DMS114 treated with DMSO at 0.1 percent for 48 hours (cell line): Measurements from ENCODE around the gene NUP210.

Experiments used
- DNase-seq: peaks from one replicate; lab custom pipeline; 2025; ENCODE audit not compliant: unreplicated experiment; lab: John Stamatoyannopoulos, UW

The NUP210 gene

DNA sequence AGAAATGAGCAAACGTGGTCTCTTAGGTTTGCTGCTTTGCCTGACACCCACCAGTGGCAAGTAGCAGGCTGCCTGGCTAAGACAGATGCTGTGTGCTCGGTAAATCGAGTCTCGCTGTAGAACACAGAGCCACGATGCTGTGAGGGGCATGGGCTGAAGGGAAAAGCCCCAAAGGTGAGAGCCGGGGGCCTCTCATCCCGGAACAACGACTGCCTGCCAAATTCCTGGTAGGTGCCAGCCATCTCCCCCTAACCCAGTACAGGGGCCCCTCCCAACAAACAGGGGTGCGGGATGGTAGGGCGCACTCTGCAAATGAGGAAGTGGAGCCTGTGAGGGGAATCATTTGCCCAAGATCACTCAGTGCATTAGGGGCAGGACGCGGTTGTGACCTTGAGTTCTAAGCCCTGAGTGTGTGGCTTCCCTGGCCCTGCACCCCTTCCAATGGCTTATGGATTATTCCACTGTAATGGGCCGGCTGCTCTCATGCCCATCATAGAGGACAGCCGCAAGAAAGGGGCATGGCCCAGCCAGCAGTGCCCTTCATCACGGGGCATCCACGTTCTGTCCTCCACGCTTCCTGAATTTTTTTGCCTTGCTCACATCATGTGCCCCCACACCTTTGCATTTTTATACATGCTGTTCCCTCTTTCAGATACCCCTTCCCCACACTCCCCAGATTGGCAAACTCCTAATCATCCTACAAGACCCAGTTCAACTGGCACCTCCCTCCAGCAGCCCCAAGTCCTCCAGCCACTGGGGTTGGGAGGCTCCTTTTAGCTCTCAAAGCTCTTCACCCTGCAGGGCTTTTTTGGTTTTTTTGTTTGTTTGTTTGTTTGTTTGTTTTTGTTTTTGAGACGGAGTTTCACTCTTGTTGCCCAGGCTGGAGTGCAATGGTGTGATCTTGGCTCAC is 125.4 kb downstream of the NUP210 start:
- no peak for DNase-seq

DNA sequence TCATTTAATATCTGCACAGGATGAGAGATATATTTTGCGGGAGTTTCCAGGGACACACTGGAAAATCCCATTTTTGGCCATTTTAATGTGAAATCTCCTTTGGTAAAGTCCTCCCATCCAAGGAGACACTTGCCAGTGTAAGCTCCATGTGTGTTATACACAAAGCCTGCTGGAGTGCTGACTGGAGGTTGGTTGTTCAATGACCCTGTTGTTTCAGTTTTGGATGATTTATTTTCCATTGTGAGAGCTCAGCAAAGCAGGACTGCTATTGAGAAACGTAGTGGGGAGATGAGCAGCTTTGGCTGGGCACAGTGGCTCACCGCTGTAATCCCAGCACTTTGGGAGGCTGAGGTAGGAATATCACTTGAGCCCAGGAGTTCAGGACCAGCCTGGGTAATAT is 127.7 kb downstream of the NUP210 start:
- no peak for DNase-seq

DNA sequence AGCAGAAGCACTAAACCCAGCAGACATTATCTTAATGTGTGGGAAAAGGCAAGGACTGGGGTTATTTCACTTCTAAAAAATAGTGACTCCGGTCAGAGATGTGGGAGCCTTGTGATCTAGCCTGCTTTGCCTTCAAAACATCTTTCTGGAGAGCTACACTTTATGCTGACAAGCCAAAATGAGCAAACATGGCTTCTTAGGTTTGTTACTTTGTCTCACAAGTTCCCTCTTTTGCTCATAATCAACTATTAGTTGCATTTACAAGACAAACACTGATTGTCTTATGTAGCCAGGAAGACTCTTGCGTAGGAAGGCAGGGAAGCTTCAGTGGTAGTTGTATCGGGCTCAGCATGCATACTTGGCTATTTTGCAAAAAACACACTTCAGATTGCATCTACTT is 129.2 kb downstream of the NUP210 start:
- DNase-seq: no peak

DNA sequence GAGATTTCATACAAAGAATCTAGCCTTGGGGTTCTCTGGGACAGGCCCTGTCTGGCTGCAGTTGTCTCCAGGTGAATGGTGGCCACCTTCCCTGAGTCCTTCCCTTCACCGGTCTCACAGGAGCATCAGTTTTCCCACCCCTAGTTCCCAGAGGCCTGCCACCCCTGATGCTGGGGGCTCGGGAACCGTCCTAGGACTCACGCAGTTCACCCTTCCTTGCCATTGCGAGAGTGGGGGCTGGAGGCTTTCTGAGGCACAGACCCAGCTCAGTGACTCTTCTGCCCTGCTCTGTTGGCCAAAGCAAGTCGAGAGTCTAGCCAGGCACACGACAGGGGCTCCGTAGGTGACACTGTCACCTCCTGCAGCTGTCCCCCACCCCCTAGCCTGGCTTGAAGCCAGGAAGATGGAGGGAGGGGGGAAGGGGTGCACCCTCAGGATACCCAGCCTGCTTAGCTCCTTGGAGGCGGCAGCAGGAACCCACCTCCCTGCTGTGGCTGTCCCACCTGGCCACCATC is 130.3 kb downstream of the NUP210 start:
- no peak for DNase-seq

DNA sequence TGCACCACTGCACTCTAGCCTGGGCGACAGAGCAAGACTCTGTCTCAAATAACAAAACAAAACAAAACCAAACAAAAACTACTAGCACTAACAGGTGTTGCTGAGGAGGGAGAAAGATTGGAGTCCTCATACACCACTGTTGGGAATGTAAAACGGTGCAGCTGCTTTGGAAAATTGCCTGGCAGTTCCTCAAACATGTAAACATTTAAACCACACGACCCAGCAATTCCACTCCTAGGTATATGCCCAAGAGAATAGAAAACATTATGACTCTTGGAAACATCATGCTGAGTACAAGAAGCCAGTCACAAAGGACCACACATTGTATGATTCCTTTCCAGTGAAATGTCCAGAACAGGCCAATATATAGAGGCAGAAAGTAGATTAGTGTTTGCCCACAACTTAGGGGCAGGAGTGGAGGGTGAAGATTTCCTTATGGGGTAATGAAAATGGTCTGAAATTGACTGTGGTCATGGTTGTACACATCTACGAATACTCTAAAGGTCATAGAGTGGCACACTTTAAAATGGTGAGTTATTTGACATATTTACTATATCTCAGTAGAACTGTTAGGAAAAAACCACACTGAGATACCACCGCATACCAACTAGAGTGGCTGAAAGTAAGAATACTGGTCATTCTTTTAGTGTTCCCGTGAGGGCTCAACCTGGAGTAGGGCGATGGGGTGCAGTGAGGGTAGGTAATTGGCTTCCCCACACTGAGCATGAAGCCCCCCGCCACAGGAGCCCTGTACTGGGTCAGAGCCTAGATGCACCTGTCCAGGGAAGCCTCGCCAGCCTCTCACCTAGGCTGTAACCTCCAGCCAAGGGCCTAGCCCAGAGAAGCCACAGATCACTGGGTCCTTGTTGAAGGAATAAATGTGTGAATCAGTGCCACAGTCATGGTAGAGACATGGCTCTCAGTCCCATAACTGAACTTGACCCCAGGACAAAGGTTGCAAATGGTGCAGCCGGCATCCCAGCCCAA is 131.1 kb downstream of the NUP210 start:
- no peak for DNase-seq

DNA sequence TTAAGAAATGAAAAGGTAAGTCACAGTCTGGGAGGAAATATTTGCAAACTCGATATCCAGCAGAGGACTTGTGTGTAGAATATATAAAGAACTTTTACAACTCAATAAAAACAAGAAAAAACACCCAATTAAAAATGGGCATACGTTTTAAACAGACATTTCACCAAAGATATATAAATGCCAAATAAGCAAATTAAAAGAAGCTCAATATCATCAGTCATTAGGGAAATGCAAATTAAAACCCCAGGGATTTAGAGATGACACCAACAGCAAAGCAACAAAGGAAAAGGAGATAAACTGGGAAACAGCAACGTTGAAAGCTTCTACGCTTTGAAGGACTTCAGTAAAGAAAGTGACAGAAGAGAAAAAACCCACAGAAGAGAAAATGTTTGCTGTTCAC is 132.3 kb downstream of the NUP210 start:
- DNase-seq: no peak

DNA sequence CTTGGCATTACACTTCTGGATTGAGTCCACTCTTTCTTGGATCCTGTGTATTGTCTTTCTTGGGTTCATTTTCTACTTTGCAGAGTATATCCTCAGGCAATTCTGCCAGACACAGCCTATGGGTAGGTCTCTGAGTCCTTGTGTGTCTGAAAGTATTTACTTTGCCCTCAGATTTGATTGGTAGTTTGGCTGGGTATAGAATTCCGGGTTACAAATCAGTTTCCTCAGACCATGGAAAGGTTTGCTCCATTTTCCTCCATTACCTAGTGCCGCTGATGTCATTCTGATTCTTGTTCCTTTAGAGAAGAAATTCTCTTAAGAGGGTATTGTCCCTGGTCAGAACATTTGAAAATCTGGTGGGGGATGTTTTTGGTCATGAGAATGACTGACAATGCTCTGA is 133.2 kb downstream of the NUP210 start:
- no peak for DNase-seq

DNA sequence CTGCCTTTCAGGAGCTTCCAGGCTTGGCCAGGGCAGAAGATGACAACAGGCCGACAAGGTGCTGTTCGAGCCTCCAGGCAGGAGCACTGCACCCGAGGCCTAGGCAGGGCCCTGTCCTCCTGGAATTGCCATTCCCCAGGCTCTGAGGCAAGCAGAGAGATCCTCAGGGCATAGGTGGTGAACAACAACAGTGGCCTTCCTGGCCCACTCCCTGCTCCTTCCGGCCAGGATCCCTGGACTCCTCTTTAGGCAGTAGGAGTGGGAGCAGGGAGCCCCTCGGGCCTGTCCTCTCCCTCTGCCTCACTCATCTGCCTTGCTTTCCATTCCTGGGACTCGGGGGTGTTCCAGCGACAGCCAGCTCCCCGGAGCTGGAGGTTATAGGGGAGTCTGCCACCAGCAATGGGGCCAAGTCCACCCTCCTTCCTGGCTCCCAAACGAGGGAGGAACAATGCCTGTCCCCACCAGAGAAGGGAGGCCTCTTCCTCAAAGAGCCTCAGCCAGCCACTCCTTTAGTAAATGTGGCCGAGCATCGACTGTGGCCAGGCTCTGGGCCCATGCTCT is 135.0 kb downstream of the NUP210 start:
- no peak for DNase-seq

DNA sequence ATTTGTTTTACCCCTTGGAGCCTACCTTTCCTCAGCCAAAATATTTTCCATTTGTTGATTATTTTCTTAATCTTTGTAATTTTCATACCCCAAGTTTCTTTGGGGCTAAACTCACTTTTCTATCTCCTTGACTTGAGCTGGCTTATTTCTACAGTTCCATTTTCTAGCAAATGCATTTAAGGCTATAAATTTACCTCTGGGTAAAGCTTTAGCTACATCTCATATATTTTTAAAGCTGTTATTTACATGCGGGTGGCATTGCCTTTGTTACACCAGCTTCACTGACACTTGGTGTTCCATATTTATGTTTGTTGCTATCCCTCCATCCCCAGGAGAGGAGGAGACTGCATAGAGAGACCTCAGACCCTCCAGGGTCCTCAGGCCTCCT is 136.3 kb downstream of the NUP210 start:
- no peak for DNase-seq

DNA sequence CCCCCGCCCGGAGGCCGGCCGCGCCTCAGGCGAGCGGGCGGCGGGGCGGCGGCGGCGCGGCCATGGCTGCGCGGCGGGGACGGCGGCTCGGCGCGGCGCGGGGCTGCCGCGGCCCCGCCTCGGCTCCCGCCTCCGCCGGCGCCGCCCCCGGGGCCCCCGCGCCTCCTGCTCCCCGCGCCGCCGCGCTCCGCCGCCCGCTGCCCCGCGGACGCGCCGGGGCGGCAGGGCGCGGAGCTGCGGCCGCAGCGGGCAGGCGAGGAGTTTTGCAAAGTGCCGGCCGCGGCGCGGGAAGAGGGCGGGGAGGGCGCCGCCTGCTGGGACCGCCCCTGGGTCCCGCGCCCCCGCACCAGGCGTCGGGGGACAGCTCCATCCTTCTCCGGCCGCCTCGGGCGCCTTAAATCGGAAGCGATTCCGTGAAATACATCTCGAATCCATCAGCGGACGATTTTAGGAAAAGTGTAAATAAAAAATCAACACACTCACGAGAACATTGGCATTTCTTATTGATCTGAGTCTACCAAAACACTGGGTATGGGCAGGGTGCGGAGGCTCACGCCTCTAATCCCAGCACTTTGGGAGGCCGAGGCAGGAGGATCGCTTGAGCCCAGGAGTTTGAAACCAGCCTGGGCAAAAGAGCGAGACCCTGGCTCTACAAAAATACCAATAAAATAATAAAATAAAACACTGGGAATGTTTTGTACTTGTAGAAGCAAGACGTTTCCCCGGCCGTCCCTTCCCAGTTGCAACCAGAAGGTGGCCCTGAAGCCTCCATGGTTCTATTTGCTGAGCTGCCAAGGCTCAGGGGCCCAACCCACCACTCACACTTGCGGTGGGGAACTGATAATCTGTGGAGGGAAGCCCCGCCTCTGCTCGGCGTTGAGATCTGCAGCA is 136.9 kb downstream of the NUP210 start:
- no peak for DNase-seq

DNA sequence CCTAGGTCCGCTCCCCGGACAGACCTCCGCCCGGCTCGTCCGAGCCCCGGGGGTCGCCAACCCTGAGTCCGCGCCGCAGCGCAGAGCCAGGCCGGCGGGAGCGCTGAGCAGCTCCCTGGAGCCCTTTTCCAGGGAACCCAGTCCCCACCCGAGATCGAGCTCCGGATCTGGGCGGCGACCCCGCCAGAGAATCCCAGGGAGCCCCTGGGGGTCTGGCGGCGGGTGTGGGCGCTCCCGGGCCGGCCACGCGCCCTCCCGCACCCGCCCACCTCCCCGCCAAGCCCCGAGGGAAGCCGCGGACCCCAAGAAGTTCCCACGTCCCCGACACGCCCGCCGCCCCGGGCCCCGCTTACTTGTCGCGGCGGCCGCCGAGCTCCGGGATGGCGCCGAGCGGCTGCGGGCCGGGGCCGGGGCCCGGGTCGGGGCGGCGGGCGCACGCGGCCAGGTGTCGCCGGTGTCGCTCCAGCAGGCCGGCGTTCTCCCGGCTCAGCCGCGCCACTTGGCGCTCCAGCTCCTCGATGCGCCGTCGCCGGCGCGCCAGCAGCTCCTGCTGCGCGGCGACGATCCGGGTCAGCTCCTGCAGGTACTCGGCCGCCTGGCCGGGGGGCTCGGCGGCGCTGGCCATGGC is 137.7 kb downstream of the NUP210 start:
- no peak for DNase-seq

DNA sequence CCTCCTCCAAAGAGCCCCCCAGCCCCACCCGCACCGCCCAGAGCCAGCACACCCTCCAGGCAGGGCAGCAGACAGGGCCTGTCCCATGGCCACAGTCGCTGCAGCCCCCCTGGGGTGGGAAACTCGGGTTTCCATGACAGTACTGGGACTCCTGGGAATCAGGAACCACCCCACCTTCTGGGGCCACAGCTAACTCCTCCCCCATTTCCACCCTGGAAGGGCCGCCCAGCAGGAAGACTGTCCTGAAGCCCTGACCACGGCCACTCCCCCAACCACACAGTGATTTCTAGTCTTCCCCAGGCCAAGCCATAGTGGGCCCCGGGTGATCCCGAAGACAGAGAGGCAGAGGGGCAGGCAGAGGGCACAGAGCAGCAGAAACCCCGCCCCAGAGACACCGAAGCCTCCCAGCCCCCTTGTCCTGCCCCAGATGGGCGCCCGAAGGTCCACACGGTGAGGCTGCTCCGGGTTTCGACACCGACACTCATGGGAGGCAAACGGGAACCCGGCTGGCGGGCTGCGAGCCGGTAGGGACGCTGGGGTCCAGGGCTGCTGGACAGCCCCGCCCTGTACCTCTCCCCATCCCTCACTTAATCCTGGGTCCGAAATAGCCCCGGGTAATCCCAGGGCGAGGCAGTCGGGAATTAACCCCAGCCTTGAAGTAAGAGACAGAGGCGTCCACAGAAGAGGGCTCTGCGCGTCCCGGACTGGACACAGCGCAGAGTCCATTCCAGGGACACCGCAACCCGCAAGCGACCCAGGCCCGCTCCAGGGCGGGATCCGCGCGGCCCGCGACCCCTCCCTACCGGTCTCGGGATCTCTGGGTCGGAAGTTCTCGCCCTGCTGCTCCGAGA is 138.4 kb downstream of the NUP210 start:
- DNase-seq: no peak

DNA sequence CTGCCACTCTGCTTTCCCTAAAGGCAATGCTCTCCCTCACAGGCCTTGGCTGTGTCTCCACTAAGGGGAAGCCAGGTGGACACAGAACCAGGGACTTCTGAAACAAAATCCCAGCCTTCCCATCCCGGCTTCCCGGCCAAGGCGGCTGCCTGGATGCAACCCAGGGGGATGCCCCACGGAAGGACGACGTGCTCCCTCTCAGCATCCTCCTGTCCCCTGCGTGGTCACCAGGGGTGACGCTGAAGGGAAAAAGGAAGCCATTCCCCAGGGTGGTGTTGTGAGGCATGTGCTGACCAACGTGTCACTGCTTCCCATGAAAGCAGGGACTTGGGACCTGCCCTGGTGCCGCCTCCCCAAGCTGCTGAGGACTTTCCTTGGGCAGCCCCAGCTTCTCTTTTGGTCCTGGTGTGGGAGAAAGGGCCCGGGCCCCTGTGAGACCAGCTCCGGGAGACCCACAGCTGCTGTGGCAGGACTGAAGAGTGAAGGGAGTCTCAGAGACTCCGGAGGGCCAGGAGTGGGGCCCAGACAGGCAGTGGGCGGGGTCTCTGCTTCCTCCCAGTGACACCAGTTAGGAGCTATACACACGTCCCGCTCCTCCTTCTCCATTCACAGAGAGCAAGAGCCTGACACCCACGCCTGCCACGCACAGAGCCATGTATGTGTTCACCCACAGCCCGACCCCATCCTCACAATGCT is 139.2 kb downstream of the NUP210 start:
- no peak for DNase-seq

DNA sequence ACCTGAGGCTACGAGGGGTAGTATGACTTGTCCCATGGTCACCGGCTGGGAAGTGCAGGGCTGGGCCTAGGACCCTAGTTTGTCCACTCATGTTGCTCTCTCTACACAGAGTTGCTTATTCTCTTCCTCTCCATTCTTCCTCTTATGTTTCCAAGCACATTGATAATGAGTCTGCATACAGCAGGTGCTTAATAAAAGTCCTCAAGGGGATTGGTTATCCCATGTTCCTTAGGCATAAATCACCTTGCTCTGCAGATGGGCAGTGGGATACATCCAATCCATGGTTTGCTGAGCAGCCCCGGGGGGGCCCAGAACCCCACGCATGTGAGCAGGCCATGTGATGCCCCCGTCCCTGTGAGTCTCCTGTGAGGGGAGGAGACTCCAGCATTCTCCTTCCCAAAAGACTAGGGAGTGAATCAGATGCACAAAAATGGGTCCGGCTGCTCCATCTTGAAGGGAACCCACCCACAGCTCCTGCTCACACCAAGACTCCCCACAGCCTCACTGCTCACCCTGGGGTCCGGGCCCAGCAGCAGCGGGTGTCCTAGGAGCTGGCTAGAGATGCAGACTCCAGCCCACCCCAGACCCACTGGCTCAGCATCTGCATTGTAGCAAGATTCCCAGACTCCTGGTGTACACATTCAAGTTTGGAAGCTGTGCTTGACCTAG is 139.9 kb downstream of the NUP210 start:
- DNase-seq: no peak

DNA sequence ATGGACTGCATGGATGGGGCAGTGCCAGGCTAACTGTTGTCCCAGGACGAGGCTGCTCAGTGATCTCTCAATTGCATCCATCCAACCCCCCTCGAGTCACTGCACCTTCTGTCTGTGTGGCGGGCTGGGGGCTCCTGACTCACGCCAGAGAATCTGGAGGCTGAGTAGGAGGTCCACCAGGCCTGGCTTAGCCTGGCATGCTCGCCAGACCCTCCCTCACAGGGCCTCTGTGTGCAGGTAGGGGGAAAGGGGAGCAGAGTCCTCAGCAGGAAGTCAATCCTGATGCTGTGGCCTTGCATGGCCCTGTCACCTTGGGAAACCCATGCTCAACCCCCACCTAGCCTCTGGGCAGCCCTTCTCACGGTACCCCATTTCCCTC is 140.6 kb downstream of the NUP210 start:
- DNase-seq: no peak

DNA sequence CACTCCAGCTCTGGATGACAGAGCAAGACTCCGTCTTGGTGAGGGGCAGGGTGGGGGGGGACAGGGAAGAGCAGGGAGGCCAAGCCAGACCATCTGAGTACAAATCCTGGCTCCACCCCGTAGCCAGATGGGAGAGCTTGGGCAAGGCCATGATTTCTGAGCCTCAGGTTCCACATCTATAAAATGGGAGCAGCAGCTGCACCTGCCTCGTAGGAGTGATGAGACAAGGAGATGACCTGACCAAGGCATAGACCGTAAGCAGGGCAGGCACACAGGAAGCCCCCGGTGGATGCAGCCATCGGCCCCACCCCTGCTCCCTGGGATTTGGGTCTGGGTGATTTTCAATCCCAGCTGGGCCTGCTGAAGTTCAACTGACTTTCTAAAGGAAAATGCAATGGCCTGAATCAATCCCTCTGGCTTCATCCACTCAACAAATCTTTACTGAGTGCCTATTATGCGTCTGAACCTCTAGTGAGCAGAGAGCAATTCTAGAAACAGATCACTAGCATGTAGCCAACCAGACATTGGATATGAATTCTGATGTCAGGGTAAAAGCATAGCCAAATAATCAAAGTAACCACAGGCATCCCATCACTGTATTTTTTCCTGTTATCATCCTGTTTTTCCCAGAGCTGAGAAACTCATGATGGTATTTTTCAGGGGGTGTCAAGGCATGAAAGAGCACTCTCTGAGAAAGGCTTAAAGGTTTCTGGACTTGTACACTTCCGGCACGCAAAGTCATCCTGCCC is 141.2 kb downstream of the NUP210 start:
- no peak for DNase-seq

DNA sequence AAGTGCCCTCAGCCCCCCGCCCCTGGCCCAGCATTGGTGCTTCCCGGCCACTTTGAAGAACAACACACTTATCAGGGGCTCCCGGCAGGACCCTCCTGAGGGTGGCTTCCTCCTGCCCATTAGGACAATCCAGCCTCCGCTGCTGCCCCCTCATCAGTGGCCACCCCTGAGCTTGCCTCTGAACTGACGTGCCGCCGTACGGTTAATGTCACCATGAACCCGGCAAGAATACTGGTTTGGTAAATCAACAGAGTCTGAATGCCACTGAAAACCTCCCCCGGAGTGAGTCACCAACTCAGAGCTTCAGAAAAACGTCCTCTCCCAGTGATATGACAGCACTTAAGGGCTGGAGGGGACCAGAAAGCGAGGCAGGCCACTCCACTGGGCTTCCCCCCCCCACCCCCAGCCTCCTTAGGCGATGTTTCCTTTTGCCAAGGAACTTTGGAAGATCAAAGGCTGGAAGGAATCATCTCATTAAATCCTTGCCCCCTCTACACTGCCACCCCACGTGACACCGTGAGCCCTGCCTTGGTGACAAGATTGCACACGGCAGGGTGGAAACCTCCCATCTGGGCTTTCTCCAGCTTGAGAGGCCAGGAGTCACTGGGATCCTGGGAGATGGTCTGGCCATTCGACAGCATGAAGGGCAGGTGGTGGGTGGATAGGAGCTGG is 142.1 kb downstream of the NUP210 start:
- no peak for DNase-seq
